ENCODE data around the gene CHCHD6.

The CHCHD6 gene

DNA sequence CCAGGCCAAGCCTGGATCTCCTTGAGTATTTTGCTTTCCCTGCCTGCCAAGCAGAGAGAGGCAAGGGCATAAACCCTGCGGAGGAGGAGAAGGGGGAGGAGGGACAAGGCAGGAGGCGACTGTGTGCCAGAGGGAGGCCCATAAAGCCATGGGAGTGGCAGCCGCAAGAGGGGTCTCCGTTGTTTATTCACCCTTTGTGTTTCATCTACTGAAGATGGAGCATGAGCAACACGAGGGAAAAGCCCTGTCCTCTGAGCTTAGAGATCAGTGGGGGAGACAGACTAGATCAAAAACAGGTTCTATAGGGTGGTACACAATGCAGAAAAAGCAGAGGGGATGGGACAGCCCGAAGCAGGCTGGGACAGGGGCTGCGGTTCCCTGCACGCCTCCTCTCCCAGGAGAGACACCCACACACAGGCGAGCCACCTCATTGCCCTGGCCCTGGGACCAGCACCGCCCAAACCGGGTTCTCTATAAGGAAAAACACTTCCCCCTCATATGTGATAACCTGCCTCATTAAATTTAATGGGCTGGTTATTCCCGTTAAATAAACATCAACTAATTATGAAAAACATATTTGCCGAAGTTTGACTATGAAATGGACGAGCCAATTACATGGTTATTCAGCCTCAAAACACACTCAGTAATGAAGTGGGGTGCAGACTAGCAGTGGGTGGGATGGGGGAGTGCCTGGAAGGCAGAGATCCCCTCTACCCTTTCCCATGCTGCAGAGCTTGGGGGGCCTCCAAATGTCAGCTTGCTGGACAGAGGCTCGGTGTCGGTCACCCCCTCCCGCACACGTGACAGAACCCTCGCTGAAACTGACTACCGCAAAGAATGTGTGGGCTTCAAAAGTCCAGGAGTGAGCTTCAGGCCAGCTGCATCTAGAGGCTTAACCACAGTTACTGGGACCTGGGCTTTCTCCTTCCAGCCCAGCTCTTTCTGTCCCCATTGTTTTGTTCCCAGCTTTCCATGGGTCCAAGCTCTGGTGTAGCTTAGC, 264.7 kb downstream of the CHCHD6 start:
- DNase-seq (ENCODE audit: extremely low read depth in 1 of 2, low read depth in 1 of 2): no peak

DNA sequence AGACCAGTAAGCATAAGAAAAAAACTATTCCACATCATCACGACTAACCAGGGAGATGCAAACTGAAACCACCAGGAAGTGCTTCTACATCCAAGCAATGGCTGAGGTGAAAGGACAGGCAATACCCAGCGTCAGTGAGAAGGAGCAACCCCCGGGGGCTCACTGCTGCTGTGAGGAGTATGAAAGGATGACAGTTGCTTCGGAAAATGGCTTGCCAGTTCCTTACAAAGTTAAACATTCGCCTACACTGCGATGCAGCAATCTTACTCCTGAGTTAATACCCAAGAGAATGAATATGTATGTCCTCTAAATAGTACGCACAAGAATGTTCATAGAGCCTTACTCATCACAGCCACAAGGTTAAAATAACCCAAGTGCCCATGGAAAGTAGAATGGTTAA, 265.5 kb downstream of the CHCHD6 start:
- DNase-seq (ENCODE audit: extremely low read depth in 1 of 2, low read depth in 1 of 2): no peak

DNA sequence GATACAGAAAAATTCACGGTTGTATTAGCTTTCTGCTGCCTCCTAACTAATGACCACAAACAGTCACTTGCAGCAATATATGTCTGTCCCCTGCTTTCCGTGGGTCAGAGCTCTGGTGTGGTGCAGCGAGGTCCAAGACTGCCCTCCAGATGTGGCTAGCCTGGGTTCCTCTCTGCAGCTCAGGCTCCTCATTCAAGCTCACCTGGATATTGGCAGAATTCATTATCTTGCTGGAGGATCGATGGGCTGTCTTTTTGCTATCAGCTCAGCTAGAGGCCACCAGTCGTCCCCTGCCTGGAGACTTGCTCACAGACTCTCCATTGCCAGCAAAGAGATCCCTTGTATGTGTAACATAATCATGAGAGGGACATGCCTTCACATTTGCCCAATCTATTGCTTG, 266.1 kb downstream of the CHCHD6 start:
- DNase-seq (ENCODE audit: extremely low read depth in 1 of 2, low read depth in 1 of 2): no peak

DNA sequence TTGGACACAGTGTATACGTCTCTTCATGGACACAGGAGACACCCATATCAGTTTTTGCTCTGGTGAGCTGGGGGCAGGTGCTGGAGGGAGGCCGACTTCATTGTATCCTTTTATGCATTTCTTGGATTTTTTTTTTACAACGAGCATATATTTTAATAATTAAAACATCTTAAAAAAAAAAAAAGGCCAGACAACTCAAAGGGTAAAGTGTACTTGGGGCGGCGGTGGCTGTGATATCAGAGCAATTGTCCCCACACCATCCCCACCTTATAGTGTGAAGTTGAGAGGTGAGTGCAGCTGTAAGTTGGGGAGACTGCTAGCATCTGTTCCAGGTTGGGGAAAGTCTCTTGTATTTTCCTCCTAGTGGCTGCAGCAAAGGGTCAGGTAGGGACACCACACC, 266.9 kb downstream of the CHCHD6 start:
- no peak for DNase-seq (ENCODE audit: extremely low read depth in 1 of 2, low read depth in 1 of 2)

DNA sequence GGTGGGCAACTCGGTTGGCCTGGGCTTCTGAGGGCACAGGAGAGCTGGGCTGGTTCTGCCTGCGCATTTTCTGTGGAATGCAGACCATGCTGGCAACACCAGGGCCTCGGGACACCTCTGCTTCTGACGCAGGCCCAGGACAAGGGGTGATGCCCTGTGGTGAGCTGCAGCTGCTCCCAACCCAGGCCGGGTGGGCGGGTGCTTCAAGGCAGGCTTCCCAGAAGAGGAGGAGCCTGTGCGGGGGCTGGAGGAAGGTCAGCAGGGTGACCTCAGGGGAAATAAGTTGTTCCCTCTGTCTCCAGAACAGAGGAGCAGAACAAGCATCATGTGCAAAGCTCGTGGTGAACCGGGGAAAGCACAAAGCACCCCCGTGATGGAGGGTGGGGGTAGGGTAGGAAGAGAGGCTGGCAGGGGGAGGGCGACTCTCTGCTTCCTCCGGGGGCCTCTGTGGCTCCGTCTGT, 267.9 kb downstream of the CHCHD6 start:
- no peak for DNase-seq (ENCODE audit: extremely low read depth in 1 of 2, low read depth in 1 of 2)

DNA sequence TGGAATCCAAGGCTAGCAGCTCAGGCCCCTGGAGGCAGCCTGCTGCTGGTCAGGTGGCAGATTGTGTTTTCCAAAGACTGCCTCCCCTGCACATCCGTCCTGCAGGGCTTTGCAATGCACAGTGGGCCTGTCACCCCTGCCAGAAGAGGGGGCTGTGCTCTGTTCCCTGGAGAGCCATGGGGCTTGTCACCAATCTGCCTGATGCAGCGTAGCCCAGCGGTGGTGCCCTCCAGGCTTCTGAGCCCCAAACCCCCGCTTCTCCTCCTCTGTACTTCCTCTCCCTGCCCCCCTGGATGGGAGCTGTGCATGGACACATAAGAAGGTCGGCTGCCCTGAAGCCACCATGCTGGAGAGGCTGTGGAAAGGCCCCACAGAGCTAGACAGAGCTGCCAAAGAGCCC, 268.8 kb downstream of the CHCHD6 start:
- no peak for DNase-seq (ENCODE audit: extremely low read depth in 1 of 2, low read depth in 1 of 2)

DNA sequence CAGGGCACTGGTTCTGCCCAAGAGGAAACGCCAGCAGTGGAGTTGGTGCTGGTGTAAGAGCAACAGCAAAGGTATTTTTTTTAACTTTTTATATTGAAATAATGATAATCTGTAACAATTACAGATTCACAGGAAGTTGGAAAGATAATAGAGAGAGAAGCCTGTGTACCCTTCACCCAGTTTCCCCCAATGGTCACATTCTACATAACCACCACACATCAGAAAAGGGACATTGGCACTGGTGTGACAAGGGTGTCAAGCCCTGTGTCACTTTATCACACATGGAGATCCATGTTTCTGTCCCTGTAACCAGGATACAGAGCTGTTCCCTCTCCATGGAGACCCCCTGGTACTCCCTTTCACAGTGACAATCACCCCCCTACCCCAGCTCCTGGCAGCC, 269.8 kb downstream of the CHCHD6 start:
- no peak for DNase-seq (ENCODE audit: extremely low read depth in 1 of 2, low read depth in 1 of 2)

DNA sequence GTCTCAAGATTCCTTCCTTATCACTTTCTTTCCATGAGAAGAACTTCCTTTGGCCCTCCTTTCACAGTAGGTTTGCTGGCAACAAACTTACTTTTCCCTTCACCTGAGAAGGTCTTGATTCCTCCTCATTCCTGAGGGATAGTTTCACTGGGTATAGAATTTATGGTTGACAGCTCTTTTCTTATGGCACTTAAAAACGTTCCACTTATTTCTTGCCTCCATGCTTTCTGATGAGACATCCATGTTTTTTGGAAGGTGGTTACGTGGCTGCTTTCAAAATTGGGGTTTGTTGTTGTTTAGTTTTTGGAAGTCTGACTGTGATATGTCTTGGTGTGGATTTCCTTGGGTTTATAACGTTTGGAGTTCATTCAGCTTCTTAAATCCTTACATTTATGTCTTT, 270.7 kb downstream of the CHCHD6 start:
- DNase-seq (ENCODE audit: extremely low read depth in 1 of 2, low read depth in 1 of 2): no peak

DNA sequence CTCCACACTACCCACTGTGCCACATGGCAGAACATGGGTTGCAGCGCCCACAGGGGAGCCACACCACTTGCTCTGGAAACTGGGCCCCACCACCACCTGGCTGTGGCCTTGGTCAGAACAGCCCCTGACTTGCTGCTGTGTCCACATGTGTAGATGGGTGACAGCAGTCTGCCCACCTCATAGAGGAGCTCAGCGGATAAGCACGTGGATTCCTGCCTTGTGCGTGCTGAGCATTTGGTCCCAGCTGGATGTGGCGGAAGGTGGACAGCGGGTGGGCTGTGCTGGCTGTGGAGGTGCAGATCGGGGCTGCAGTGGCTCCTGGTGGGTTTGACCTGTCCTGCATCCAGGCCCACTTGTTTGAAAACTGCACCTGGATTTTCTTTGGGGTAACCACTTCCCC, 272.9 kb downstream of the CHCHD6 start:
- no peak for DNase-seq (ENCODE audit: extremely low read depth in 1 of 2, low read depth in 1 of 2)

DNA sequence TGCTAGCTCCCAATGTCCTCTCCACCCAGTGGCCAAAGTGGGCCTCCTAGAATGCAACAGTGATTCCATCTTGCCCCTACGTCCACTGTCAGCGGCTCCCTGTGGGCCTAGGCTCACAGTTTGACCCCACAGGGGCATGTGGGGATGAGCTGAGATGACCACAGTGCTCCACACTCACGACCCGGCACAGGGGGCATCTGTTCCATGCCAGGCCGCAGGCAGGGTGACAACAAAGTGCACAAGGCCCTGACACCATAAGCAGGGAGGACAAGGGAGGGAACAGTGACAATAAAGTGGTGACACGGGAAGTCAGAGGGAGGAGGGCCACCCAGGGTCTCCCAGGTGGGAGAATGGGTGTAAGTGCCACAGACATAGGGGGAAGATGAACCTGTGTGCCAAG, 273.8 kb downstream of the CHCHD6 start:
- DNase-seq (ENCODE audit: extremely low read depth in 1 of 2, low read depth in 1 of 2): no peak

DNA sequence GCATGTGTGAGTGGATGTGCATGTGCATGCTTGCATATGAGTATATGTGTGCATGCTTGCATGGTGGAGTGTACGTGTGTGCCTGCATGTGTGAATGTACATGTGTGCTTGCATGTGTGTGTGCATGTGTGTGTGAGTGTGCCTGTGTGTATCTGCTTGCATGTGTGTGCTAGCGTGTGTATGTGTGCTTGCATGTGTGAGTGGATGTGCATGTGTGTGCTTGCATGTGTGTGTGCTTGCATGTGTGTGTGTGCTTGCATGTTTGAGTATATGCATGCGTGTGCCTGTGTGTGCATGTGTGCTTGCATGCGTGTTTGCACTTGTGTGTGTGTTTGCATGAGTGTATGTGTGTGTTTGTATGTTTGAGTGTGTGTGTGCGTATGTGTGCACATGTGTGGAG, 274.3 kb downstream of the CHCHD6 start:
- no peak for DNase-seq (ENCODE audit: extremely low read depth in 1 of 2, low read depth in 1 of 2)

DNA sequence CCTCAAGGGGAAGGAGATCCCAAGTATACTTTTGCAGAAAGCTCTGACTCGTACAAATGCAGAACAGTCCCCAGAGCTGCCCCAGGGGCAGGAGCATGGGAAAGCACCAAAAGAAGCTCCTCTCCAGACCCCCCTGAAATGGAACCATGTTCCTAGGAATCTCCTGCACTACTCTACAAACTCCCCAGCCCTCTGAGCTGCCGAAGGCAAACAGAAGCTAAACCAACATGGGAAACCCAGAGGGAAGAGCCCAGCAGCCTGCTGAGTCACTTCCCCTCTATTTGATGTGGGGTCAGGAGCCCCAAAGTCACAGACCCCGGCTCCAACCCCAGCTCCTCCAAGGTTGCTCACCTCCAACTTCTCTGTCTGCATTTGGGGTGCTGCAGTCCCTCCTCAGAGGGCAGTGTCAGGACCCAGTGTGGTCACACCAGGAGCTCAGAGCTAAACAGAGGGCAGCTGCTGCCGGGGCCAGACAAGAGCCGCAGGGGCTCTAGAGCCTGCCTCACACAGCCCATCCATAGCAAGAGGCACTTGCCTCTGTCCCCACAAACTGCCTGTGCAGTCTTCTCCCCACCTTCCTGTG, 275.1 kb downstream of the CHCHD6 start:
- no peak for DNase-seq (ENCODE audit: extremely low read depth in 1 of 2, low read depth in 1 of 2)

DNA sequence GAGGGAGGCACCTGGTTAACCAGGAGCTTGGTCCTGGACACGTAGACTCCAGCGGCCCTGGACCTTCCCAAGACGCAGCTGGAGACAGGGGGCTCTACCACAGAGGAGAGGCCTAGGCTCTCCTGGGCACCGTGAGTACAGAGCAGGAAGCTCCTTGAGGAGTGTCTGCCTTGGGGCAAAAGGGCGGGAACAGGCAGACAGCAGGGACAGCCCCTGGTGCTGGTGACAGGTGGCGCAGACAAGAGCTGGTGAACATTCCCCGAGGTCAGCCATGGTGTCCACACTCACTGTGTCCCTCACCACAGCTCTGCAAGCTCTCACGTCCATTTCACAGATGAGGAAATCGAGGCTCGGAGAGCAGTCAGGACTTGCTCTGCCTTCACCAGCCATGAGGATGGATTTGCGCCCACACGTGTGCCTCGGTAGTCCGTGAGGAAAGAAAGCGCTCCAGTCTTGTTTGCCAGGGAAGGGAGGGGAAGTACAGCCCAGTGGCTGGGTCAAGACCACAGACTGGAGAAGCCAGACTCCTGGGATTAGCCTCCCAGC, 276.3 kb downstream of the CHCHD6 start:
- DNase-seq (ENCODE audit: extremely low read depth in 1 of 2, low read depth in 1 of 2): no peak

DNA sequence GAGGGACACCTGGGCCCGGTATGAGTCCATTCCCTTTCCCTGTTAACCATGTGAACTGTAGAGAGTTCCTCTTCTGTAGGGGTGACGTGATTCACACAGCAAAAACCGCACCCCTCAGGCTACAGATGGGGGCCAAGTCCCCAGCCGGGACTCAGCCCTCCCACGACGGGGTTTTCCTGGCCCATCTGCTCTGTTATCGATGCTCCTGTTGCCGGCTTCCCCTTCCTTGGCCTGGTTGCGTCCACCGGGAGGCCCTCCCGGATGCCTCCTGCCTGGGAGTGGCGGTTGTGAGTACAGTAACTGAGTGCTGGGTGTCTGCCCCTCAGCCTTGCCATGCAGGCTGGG, 278.1 kb downstream of the CHCHD6 start:
- DNase-seq (ENCODE audit: extremely low read depth in 1 of 2, low read depth in 1 of 2): peak; percentile 33 to 53

DNA sequence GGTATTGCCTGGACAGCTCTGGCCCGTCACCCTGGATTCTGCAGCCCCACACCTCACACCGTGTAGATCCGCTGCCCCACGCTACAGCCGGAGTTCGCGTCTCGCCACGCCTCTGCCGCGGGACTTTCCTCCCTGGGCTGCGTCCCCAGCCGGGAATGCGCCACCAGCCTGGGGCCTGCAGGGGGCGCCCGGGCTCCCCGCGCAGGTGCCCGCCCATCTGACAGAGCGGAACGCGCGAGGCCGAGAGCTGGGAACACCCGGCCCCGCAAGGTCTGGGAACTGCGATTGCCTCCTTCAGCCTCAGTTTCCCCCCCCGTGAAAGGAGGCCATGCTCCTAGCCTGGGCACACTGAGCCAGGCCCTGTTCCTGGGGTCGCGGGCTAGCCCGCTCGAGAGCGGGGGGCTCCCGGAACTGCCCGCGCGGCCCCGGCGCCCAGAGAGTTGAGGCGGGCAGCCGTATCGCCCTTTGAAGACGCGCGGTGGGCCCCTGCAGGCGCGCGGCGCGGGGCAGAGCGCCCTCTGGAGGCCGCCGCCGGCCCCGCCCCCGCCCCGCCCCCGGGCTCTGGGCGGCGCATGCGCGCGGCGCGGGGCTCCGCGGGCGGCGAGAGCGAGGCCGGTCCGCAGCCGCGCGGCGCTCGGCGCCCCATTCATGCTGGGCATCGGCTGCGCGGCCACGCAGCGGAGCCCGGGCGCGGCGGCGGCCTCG, 278.6 kb downstream of the CHCHD6 start, which contains the start of gene PLXNA1:
Gene PLXNA1, plus strand, starts transcription at position 645 of the 705 bp plus-strand sequence. CDS start 5,479 bp downstream, outside the sequence.
- peak; percentile 59 to 71 for DNase-seq (ENCODE audit: extremely low read depth in 1 of 2, low read depth in 1 of 2)

DNA sequence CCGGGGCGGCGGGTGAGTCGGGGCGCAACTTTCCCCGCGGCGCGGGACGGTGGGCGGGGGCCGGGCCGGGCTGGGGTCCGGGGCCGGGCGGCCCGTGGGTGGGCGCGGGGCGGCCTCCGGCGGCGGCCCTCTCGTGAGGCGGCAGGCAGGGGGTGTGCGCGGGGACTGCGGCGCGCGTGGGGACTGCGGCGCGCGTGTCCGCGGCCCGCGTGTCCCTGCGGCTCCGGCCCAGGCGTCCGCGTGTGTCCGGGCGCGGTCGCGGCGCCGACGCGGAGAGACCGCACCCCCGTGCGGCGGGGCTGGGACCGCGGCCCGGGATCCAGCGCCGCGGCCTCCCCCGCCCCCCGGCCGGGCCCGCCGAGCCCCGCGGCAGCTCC, 279.2 kb downstream of the CHCHD6 start:
- no peak for DNase-seq (ENCODE audit: extremely low read depth in 1 of 2, low read depth in 1 of 2)

DNA sequence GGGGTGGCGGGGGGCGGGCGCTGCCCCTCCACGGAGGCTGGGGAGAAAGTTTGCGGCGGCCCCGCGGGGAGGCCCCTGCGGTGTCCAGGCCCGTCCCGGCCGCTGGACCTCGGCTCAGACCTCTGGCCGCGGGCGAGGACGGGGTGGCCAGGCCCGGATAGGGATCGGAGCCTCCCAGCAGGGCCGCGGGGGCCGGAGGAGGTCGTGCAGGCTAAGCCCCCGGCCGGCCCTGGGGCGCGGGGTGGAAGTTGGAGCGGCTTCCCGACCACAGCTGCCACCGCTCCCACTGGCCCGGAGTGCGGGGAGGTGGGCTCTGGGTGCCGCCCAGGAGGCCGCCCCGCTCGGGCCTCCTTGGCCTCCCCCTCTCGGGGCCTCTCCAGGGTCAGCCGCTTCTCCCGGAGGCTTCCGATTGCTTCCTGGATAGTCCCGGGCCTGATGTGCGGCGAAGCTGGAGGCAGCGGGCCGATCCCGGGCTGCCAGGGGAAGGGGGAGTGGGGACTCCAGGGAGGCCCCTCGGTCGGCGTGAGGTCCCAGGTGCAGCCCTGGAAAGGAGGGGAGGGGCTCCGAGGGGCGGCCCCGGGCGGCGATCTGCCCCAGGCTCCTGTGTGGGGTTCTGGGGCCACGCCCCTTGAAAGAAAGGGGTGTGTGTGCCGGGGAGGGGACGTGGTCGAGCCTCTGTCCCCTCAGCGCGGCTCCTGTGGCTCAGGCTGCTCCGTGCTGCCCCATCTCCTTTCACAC, 279.8 kb downstream of the CHCHD6 start:
- DNase-seq (ENCODE audit: extremely low read depth in 1 of 2, low read depth in 1 of 2): peak in 1 of 2 donors; percentile 6

DNA sequence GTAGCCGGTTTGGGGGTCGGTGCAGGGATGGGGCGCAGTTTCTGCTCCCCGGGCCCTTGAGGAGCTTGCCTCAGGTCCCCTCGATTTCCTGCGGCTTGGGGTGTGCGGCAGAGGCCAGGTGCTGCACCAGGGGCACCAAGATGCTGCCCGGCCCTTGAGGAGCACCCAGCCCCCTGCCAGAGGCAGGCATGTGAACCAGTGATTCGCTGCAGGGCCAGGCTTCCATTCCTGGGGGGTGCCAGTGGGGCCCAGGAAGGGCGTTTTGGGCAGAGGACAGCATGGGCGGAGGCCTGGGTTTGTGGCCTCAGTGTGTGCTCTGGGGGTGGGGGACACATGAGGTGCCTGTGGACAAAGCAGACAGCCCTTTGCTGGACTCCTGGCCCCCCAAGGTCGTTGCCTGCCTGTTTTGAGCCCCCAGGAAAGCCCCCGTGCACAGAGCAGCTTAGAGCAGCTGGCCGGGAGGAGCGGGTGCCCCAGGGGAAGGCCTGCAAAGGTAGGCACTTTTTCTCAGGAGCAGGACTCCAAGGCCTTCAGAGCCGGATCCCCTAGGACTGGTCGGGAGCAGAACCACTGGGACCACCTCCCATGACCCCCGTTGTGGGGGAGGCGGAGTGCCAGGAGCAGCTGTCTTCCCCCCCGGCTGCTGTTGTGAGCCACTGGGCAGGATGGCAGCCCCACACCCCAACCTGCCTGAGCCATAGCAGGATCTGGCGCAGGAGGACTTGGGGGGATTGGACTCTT, 280.5 kb downstream of the CHCHD6 start:
- DNase-seq (ENCODE audit: extremely low read depth in 1 of 2, low read depth in 1 of 2): no peak

DNA sequence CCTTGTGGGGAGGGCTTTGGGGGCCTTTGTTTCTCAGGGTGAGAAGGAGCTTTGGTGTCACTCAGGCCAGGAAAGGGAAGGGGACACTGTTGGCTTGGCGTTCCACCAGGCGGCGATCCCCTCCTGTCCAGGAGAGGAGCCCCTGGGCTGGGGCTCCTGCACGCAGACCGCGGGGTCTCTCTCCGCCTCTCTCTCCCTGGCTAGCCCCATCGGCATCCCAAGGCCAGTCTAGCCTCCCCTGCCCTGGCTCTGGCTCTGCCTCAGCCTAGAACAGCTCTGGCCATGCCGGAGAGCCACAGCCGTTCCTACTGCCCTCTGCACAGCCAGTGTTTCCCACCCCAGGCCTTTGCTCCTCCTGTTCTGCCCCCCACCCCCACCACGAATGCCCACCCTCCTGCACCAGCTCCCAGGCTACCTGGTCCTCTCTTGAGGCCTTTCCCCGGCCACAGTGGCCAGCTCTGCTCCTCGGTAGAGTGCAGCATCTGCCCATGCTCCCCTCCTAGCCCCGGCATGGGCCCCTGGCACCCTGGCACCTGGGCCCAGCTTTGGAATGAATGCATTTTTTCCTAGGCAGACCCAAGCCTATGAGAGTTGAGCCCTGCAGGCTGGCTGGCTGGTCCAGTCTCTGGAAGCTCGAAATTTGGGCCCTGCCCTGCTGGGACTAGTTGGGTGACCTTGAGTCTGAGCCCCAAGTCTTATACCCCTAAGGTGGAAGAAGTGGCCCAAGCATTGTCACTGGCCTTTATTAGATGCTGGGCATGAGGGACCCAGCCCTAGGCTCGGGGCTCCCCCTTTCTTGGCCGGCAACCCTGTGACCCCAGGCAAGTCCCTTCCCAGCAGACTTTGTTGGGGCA, 281.3 kb downstream of the CHCHD6 start:
- no peak for DNase-seq (ENCODE audit: extremely low read depth in 1 of 2, low read depth in 1 of 2)

All from stimulated activated CD8-positive, alpha-beta memory T cell treated with anti-CD3 and anti-CD28 coated beads, Interleukin-7, amount 100 ng/mL, for 48 hours (primary cell).